ENCODE results near the gene PPP2R2B. TPM values are rescaled to one million over a fixed set of nuclear protein-coding genes. Genes with fewer than 3 reads are reported as not detected.

PPP2R2B gene
- total and polyA plus RNA-seq, 2 donors (not counting 3 experiments of a cell fraction or from before 2014, with no cell fraction given), result not detected

DNA sequence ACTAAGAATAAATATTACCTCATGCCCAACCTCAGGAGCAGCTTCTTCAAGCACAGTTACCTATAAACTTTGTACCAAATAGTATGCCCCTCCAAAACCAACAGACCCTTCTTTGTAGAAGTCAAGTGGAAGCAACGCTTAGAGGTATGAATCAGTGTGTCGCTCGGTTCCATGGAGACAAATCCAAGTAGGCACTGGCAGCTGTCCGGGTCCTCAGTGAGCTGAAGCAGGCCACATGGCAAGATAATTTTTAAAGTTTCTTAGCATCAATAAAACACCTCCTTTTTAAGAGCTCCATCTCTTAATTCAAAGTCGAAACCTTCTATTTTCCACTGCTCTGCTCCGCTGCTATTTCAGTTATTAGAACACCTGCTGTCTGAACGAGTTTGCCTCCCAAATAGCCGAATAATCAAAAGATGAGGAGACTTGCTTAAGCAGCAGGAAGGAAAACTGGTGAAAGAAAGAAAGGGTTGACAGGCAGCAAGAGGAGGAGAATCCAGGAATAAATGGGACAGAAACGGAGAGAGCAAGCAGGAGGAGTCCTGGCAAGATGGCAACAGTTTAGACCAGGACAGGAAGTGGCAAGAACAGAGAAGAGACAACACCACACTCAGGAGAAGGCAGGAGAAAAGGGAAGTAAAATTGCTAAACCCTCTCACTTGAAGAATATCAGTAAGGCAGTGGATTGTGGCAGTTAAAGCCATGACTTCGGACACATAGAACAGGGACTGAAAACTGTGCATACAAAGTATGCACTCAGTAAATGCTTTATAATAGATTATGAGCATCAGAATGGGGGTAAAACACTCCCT, 65.0 kb downstream of the PPP2R2B start:
- Histone ChIP-seq H3K9ac (replicated peaks; ENCODE audit: extremely low read depth, insufficient read depth, low read length) (no peak overlapping the region), H3K9me3 (replicated peaks; ENCODE audit: control insufficient read depth, insufficient read depth, low read length) (no peaks in the 10 kb centered on the region), H4K20me1 (replicated peaks; ENCODE audit: control insufficient read depth, extremely low read depth, insufficient read depth, low read length) (no peaks in the 10 kb centered on the region), H2AFZ (ENCODE audit: low read depth, low read length) (no peak overlapping the region), H3K27me3 (ENCODE audit: control insufficient read depth in 2 of 2, insufficient read depth in 2 of 2, low read length in 2 of 2) (no peaks in the 10 kb centered on the region), H3K4me3 (replicated peaks in 1 of 3; ENCODE audit: insufficient read depth in 1 of 3, low read depth in 1 of 3, low read length in 3 of 3) (no peak overlapping the region), H3K9me1 (replicated peaks; ENCODE audit: control insufficient read depth, extremely low read depth, insufficient read depth, low read length) (no peaks in the 10 kb centered on the region), H3K4me1 (ENCODE audit: control insufficient read depth, extremely low read depth, insufficient read depth, low read length) (no peaks in the 10 kb centered on the region), H3K4me2 (ENCODE audit: insufficient read depth, low read length) (no peak overlapping the region), H3K27ac (ENCODE audit: insufficient read depth, low read depth, low read length) (no peak overlapping the region), H3K79me2 (ENCODE audit: control insufficient read depth, insufficient read depth, low read length) (no peaks in the 10 kb centered on the region), H3K36me3 (ENCODE audit: control insufficient read depth in 2 of 2, extremely low read depth in 1 of 2, insufficient read depth in 2 of 2, low read length in 2 of 2) (no peaks in the 10 kb centered on the region)
- ChIA-PET CTCF (interaction anchor here (1.1 kb wide), 1 partner anchor 11 kb away, joined by 3 read pairs; no protein-coding TSS in a partner anchor), POLR2A (no interaction called here)
- intact Hi-C loops (cut with micrococcal nuclease) (no loop called here), dilution Hi-C loops (cut with MboI; ENCODE audit: extremely low pct_ligation_motif_present, low sequenced_read_pairs) (no loop called here)
- BruUV-seq (replicated peaks), result no TSS peak
- FAIRE-seq, result no peak
- no peak for TF ChIP-seq JUN (IDR thresholded peaks at IDR 0.05; ENCODE audit: borderline replicate concordance, insufficient read depth, insufficient read length, low read depth)
- TF ChIP-seq POLR2A (IDR thresholded peaks at IDR 0.05; ENCODE audit: low read depth, low read length), result no peak
- no peak for TF ChIP-seq FOS (IDR thresholded peaks at IDR 0.05; ENCODE audit: borderline replicate concordance, insufficient read depth, low read length)
- no peak for TF ChIP-seq GATA2 (IDR thresholded peaks at IDR 0.05; ENCODE audit: insufficient read depth, insufficient read length, low read depth, low read length)
- TF ChIP-seq EZH2 (IDR thresholded peaks at IDR 0.05; ENCODE audit: borderline replicate concordance, low read depth, low read length, severe bottlenecking), result no peak
- no peak for TF ChIP-seq CTCF (IDR thresholded peaks at IDR 0.05; ENCODE audit: extremely low read depth in 1 of 2, insufficient read depth in 1 of 2, low read depth in 1 of 2, low read length in 2 of 2)
- TF ChIP-seq MAX (IDR thresholded peaks at IDR 0.05; ENCODE audit: insufficient read depth, insufficient read length), result no peak
- TF ChIP-seq POLR2AphosphoS5 (IDR thresholded peaks at IDR 0.05; ENCODE audit: insufficient read depth, low read depth, low read length), result no peak
- TF ChIP-seq MYC (IDR thresholded peaks at IDR 0.05; ENCODE audit: low read depth, low read length), result no peak
- DNase-seq (ENCODE audit: low read depth, low spot score), result no peak
